Measurements from ENCODE around the gene MXRA8. TPM values are rescaled to one million over a fixed set of nuclear protein-coding genes. Genes with fewer than 3 reads are reported as not detected.

Gene MXRA8
- total RNA-seq, 2 donors from 2014 or later, result 1.6 to 3.0 TPM

- H3K27me3 Mint-ChIP-seq (ENCODE audit: low read depth), result peaks cover 4% of the 10 kb centered on the region
- no peak overlapping the region for H3K27ac Mint-ChIP-seq
- H3K4me3 Mint-ChIP-seq, result peak overlapping the region; percentile 12 to 59
- H3K9me3 Mint-ChIP-seq, result no peaks in the 10 kb centered on the region
- no peaks in the 10 kb centered on the region for H3K36me3 Mint-ChIP-seq (ENCODE audit: insufficient read depth in 2 of 2)
- DNase-seq (no peak), ATAC-seq (replicated peaks in 1 of 2) (no peak)
- H3K4me1 Mint-ChIP-seq (ENCODE audit: low read depth), result peaks cover 14% of the 10 kb centered on the region
These were observed 403 bp downstream of the MXRA8 start for GRCh38 chr1:1357871-1358432.

GRCh38 chr1:1356796-1357401 lies 1.5 kb downstream of the MXRA8 start:
- no peak for DNase-seq
- H3K4me3 Mint-ChIP-seq, result no peak overlapping the region
- H3K9me3 Mint-ChIP-seq, result no peaks in the 10 kb centered on the region
- H3K4me1 Mint-ChIP-seq (ENCODE audit: low read depth), result peaks cover 14% of the 10 kb centered on the region
- peak in 1 of 2 donors; percentile 8 for ATAC-seq (replicated peaks in 1 of 2)
- no peaks in the 10 kb centered on the region for H3K36me3 Mint-ChIP-seq (ENCODE audit: insufficient read depth in 2 of 2)
- peaks cover 12% of the 10 kb centered on the region for H3K27me3 Mint-ChIP-seq (ENCODE audit: low read depth)
- no peak overlapping the region for H3K27ac Mint-ChIP-seq

- Mint-ChIP-seq H3K4me3 (no peak overlapping the region), H3K36me3 (ENCODE audit: insufficient read depth in 2 of 2) (no peaks in the 10 kb centered on the region), H3K27me3 (ENCODE audit: low read depth) (peaks cover 12% of the 10 kb centered on the region), H3K9me3 (no peaks in the 10 kb centered on the region), H3K4me1 (ENCODE audit: low read depth) (peaks cover 14% of the 10 kb centered on the region), H3K27ac (no peak overlapping the region)
- DNase-seq (no peak), ATAC-seq (replicated peaks in 1 of 2) (no peak)
These were observed 2.1 kb downstream of the MXRA8 start for GRCh38 chr1:1356166-1356795.

- DNase-seq (peak in 1 of 2 donors; percentile 31), ATAC-seq (replicated peaks in 1 of 2) (peak; percentile 21 to 30)
- Mint-ChIP-seq H3K9me3 (no peaks in the 10 kb centered on the region), H3K27ac (no peak overlapping the region), H3K27me3 (ENCODE audit: low read depth) (peaks cover 12% of the 10 kb centered on the region), H3K36me3 (ENCODE audit: insufficient read depth in 2 of 2) (no peaks in the 10 kb centered on the region), H3K4me1 (ENCODE audit: low read depth) (peaks cover 14% of the 10 kb centered on the region), H3K4me3 (no peak overlapping the region)
These were observed 2.9 kb downstream of the MXRA8 start for GRCh38 chr1:1355416-1355815.

- Mint-ChIP-seq H3K27me3 (ENCODE audit: low read depth) (peaks cover 12% of the 10 kb centered on the region), H3K36me3 (ENCODE audit: insufficient read depth in 2 of 2) (no peaks in the 10 kb centered on the region), H3K4me3 (peak overlapping the region; percentile 51 to 54), H3K27ac (no peak overlapping the region), H3K9me3 (no peaks in the 10 kb centered on the region), H3K4me1 (ENCODE audit: low read depth) (peaks cover 14% of the 10 kb centered on the region)
- DNase-seq (no peak), ATAC-seq (replicated peaks in 1 of 2) (no peak)
These were observed 3.8 kb downstream of the MXRA8 start for GRCh38 chr1:1354271-1355247.

- Mint-ChIP-seq H3K4me1 (ENCODE audit: low read depth) (peaks cover 6% of the 10 kb centered on the region), H3K9me3 (no peaks in the 10 kb centered on the region), H3K36me3 (ENCODE audit: insufficient read depth in 2 of 2) (no peaks in the 10 kb centered on the region)
These were observed 4.8 kb downstream of the MXRA8 start for GRCh38 chr1:1353389-1354151.

GRCh38 chr1:1352786-1353388 lies 5.5 kb downstream of the MXRA8 start:
- H3K36me3 Mint-ChIP-seq (ENCODE audit: insufficient read depth in 2 of 2), result no peaks in the 10 kb centered on the region
- H3K27ac Mint-ChIP-seq, result no peak overlapping the region
- H3K4me1 Mint-ChIP-seq (ENCODE audit: low read depth), result peaks cover 7% of the 10 kb centered on the region
- ATAC-seq (replicated peaks in 1 of 2) (no peak), DNase-seq (no peak)
- H3K4me3 Mint-ChIP-seq, result peak overlapping the region in 1 of 2 donors; percentile 72
- no peaks in the 10 kb centered on the region for H3K9me3 Mint-ChIP-seq
- peaks cover 12% of the 10 kb centered on the region for H3K27me3 Mint-ChIP-seq (ENCODE audit: low read depth)

More at GRCh38 chr1:1353389-1354151, 4.8 kb downstream of the MXRA8 start:
- no peak for DNase-seq
- H3K27me3 Mint-ChIP-seq (ENCODE audit: low read depth), result peaks cover 12% of the 10 kb centered on the region
- no peak for ATAC-seq (replicated peaks in 1 of 2)
- no peak overlapping the region for H3K27ac Mint-ChIP-seq
- H3K4me3 Mint-ChIP-seq, result no peak overlapping the region

- Mint-ChIP-seq H3K27me3 (ENCODE audit: low read depth) (peaks cover 12% of the 10 kb centered on the region), H3K4me1 (ENCODE audit: low read depth) (peaks cover 17% of the 10 kb centered on the region), H3K4me3 (peak overlapping the region; percentile 48 to 72), H3K36me3 (ENCODE audit: insufficient read depth in 2 of 2) (no peaks in the 10 kb centered on the region), H3K27ac (no peak overlapping the region), H3K9me3 (no peaks in the 10 kb centered on the region)
- ATAC-seq (replicated peaks in 1 of 2) (no peak), DNase-seq (no peak)
These were observed 6.6 kb downstream of the MXRA8 start for GRCh38 chr1:1351511-1352427.

- H3K36me3 Mint-ChIP-seq (ENCODE audit: insufficient read depth in 2 of 2), result no peaks in the 10 kb centered on the region
- peaks cover 12% of the 10 kb centered on the region for H3K27me3 Mint-ChIP-seq (ENCODE audit: low read depth)
- peak; percentile 79 to 82 for DNase-seq
- H3K27ac Mint-ChIP-seq, result no peak within 1 kb of the TSS
- peak; percentile 78 to 81 for ATAC-seq (replicated peaks in 1 of 2)
- peaks cover 17% of the 10 kb centered on the region for H3K4me1 Mint-ChIP-seq (ENCODE audit: low read depth)
- peak within 1 kb of the TSS; percentile 80 for H3K4me3 Mint-ChIP-seq
- H3K9me3 Mint-ChIP-seq, result no peaks in the 10 kb centered on the region
These were observed 8.9 kb downstream of the MXRA8 start, which contains the start of gene DVL1 for GRCh38 chr1:1349256-1350012. DVL1 (minus strand) TSS chr1:1349418; CDS start chr1:1349065, 353 bp downstream.

- H3K27ac Mint-ChIP-seq, result no peak overlapping the region
- DNase-seq (peak in 1 of 2 donors; percentile 34), ATAC-seq (replicated peaks in 1 of 2) (peak; percentile 42 to 45)
- peaks cover 12% of the 10 kb centered on the region for H3K27me3 Mint-ChIP-seq (ENCODE audit: low read depth)
- no peaks in the 10 kb centered on the region for H3K9me3 Mint-ChIP-seq
- H3K4me3 Mint-ChIP-seq, result peak overlapping the region; percentile 80
- no peaks in the 10 kb centered on the region for H3K36me3 Mint-ChIP-seq (ENCODE audit: insufficient read depth in 2 of 2)
- peaks cover 11% of the 10 kb centered on the region for H3K4me1 Mint-ChIP-seq (ENCODE audit: low read depth)
These were observed 9.7 kb downstream of the MXRA8 start for GRCh38 chr1:1348420-1349255.
